ENCODE measurements around the gene DHX32.

The DHX32 gene

GRCh38 chr10:125846894-125847293 lies 34.2 kb downstream of the DHX32 start:
- DNase-seq: no peak

- no peak for DNase-seq
These were observed 35.5 kb downstream of the DHX32 start for GRCh38 chr10:125845617-125846016.

- no peak for DNase-seq
These were observed 36.3 kb downstream of the DHX32 start for GRCh38 chr10:125844751-125845221.

- no peak for DNase-seq
These were observed 37.3 kb downstream of the DHX32 start for GRCh38 chr10:125843603-125844329.

- DNase-seq: no peak
These were observed 40.1 kb downstream of the DHX32 start for GRCh38 chr10:125840955-125841354.

- DNase-seq: no peak
These were observed 40.7 kb downstream of the DHX32 start for GRCh38 chr10:125840406-125840805.

GRCh38 chr10:125838802-125839575 lies 42.1 kb downstream of the DHX32 start:
- DNase-seq: no peak

- DNase-seq: no peak
These were observed 44.3 kb downstream of the DHX32 start for GRCh38 chr10:125836746-125837145.

- no peak for DNase-seq
These were observed 52.8 kb downstream of the DHX32 start for GRCh38 chr10:125828311-125828710.

GRCh38 chr10:125827133-125827532 lies 54.0 kb downstream of the DHX32 start:
- DNase-seq: no peak

GRCh38 chr10:125824736-125825135 lies 56.4 kb downstream of the DHX32 start:
- DNase-seq: no peak

GRCh38 chr10:125823663-125824251 lies 57.3 kb downstream of the DHX32 start:
- DNase-seq: no peak

GRCh38 chr10:125822878-125823662 lies 58.0 kb downstream of the DHX32 start, which contains the start of the genes BCCIP and UROS:
BCCIP (plus strand) TSS chr10:125823546; CDS start chr10:125823558, 12 bp downstream.
UROS (minus strand) TSS chr10:125823258; CDS start chr10:125816499, 6,759 bp downstream.
- peak; percentile 83 for DNase-seq

GRCh38 chr10:125820701-125821100 lies 60.4 kb downstream of the DHX32 start:
- no peak for DNase-seq

GRCh38 chr10:125817337-125817946 lies 63.6 kb downstream of the DHX32 start:
- no peak for DNase-seq

- no peak for DNase-seq
These were observed 64.5 kb downstream of the DHX32 start for GRCh38 chr10:125816548-125816947.

GRCh38 chr10:125815764-125816163 lies 65.3 kb downstream of the DHX32 start:
- no peak for DNase-seq

- DNase-seq: no peak
These were observed 68.9 kb downstream of the DHX32 start for GRCh38 chr10:125812128-125812750.

GRCh38 chr10:125811251-125811650 lies 69.8 kb downstream of the DHX32 start:
- DNase-seq: no peak

GRCh38 chr10:125808047-125808446 lies 73.0 kb downstream of the DHX32 start:
- no peak for DNase-seq

- DNase-seq: no peak
These were observed 78.4 kb downstream of the DHX32 start for GRCh38 chr10:125802739-125803138.

GRCh38 chr10:125802131-125802530 lies 79.0 kb downstream of the DHX32 start:
- DNase-seq: no peak
